H9 (cell line): Measurements from ENCODE around the gene RAB11FIP4. TPM values are rescaled to one million over a fixed set of nuclear protein-coding genes. Genes with fewer than 3 reads are reported as not detected.

Experiments used
- DNase-seq: peaks from one replicate; pipeline ENCODE4 v3.0.0-alpha.2; 2017
- H2AFZ ChIP-seq: one replicate; pipeline ENCODE4 v1.6.1; 2013; ENCODE audit warnings: mild to moderate bottlenecking, low read length, control low read depth, moderate library complexity
- H2AK5ac ChIP-seq: 2 replicates; pipeline ENCODE4 v1.6.1; 2013; ENCODE audit warnings: low read length, control low read depth, mixed read lengths; ENCODE audit not compliant: insufficient read length
- H2BK120ac ChIP-seq: one replicate; pipeline ENCODE4 v1.6.1; 2013; ENCODE audit warnings: low read depth, mild to moderate bottlenecking, low read length, control low read depth, inconsistent platforms; ENCODE audit not compliant: poor library complexity, severe bottlenecking
- H2BK12ac ChIP-seq: 2 replicates; pipeline ENCODE4 v1.6.1; 2013; ENCODE audit warnings: low read length, control low read depth, mixed read lengths, low read depth; ENCODE audit not compliant: insufficient read length
- H2BK15ac ChIP-seq: 2 replicates; pipeline ENCODE4 v1.6.1; 2013; ENCODE audit warnings: low read depth, low read length, control low read depth
- H2BK20ac ChIP-seq: one replicate; pipeline ENCODE4 v1.6.1; 2013; ENCODE audit warnings: low read depth, mild to moderate bottlenecking, low read length, control low read depth, inconsistent platforms; ENCODE audit not compliant: poor library complexity, severe bottlenecking
- H2BK5ac ChIP-seq: 2 replicates; pipeline ENCODE4 v1.6.1; 2013; ENCODE audit warnings: low read length, control low read depth, mixed read lengths; ENCODE audit not compliant: insufficient read length
- H3K14ac ChIP-seq: 2 replicates; pipeline ENCODE4 v1.6.1; 2013; ENCODE audit warnings: low read length, control low read depth; ENCODE audit not compliant: insufficient read depth
- H3K18ac ChIP-seq: 2 replicates; pipeline ENCODE4 v1.6.1; 2013; ENCODE audit warnings: low read depth, mild to moderate bottlenecking, mixed read lengths, low read length, control low read depth; ENCODE audit not compliant: insufficient read length
- H3K23ac ChIP-seq: 2 replicates; pipeline ENCODE4 v1.6.1; 2013; ENCODE audit warnings: low read length, control low read depth, mixed read lengths, low read depth; ENCODE audit not compliant: insufficient read length
- H3K23me2 ChIP-seq: 2 replicates; pipeline ENCODE4 v1.6.1; 2013; ENCODE audit warnings: low read depth, mild to moderate bottlenecking, mixed read lengths, low read length, control low read depth; ENCODE audit not compliant: insufficient read length, poor library complexity, severe bottlenecking
- H3K27ac ChIP-seq: 2 replicates; pipeline ENCODE4 v1.5.1; 2013; ENCODE audit warnings: low read length, control low read depth, mixed read lengths, low read depth; ENCODE audit not compliant: insufficient read length
- H3K27me3 ChIP-seq: 2 replicates; pipeline ENCODE4 v1.6.1; 2013; ENCODE audit warnings: low read length, control low read depth, inconsistent platforms; ENCODE audit not compliant: insufficient read depth
- H3K4ac ChIP-seq: 2 replicates; pipeline ENCODE4 v1.6.1; 2013; ENCODE audit warnings: low read depth, mild to moderate bottlenecking, control low read depth, inconsistent platforms, low read length, moderate library complexity
- H3K4me1 ChIP-seq: 2 replicates; pipeline ENCODE4 v1.6.1; 2013; ENCODE audit warnings: low read length, control low read depth, inconsistent platforms; ENCODE audit not compliant: insufficient read depth
- H3K4me2 ChIP-seq: 2 replicates; pipeline ENCODE4 v1.6.1; 2013; ENCODE audit warnings: low read length, control low read depth, mixed read lengths; ENCODE audit not compliant: insufficient read length, insufficient read depth
- H3K56ac ChIP-seq: 2 replicates; pipeline ENCODE4 v1.6.1; 2013; ENCODE audit warnings: low read depth, mild to moderate bottlenecking, mixed read lengths, low read length, control low read depth; ENCODE audit not compliant: insufficient read length
- H3K79me1 ChIP-seq: 2 replicates; pipeline ENCODE4 v1.6.1; 2013; ENCODE audit warnings: low read depth, mild to moderate bottlenecking, moderate library complexity, low read length, control low read depth, inconsistent platforms; ENCODE audit not compliant: insufficient read depth, poor library complexity, severe bottlenecking
- H3K79me2 ChIP-seq: 2 replicates; pipeline ENCODE4 v1.6.1; 2013; ENCODE audit warnings: low read length, control low read depth, inconsistent platforms; ENCODE audit not compliant: insufficient read depth
- H3K9ac ChIP-seq: 2 replicates; pipeline ENCODE4 v1.6.1; 2013; ENCODE audit warnings: low read length, control low read depth, mixed read lengths; ENCODE audit not compliant: insufficient read length; ENCODE audit errors: extremely low read depth
- H3K9me3 ChIP-seq: one replicate; pipeline ENCODE4 v1.6.1; 2013; ENCODE audit warnings: low read depth, low read length, inconsistent platforms; ENCODE audit not compliant: control insufficient read depth
- H3T11ph ChIP-seq: one replicate; pipeline ENCODE4 v1.6.1; 2013; ENCODE audit warnings: mild to moderate bottlenecking, low read length, control low read depth, inconsistent platforms
- H4K20me1 ChIP-seq: one replicate; pipeline ENCODE4 v1.6.1; 2013; ENCODE audit not compliant: control insufficient read depth, insufficient read length, insufficient read depth
- H4K5ac ChIP-seq: 2 replicates; pipeline ENCODE4 v1.6.1; 2013; ENCODE audit warnings: low read depth, mild to moderate bottlenecking, mixed read lengths, low read length, control low read depth; ENCODE audit not compliant: insufficient read length
- H4K8ac ChIP-seq: replicated peaks from 2 replicates; pipeline ENCODE4 v1.6.1; 2013; ENCODE audit warnings: low read length, control low read depth, mixed read lengths, low read depth; ENCODE audit not compliant: insufficient read length
- H4K91ac ChIP-seq: 2 replicates; pipeline ENCODE4 v1.6.1; 2013; ENCODE audit warnings: low read depth, mild to moderate bottlenecking, moderate library complexity, mixed read lengths, low read length, control low read depth; ENCODE audit not compliant: insufficient read length
- H3K27ac Mint-ChIP-seq, 3 experiments: 2 replicates in 2 of 3; 3 replicates in 1 of 3; pipeline ENCODE4 v1.8.0; 2020 to 2021; ENCODE audit warnings: mixed read lengths in 3 of 3, mild to moderate bottlenecking in 1 of 3, moderate library complexity in 1 of 3
- H3K27me3 Mint-ChIP-seq: 2 replicates; pipeline ENCODE4 v1.8.0; 2021; ENCODE audit warnings: low read depth, mild to moderate bottlenecking, moderate library complexity, mixed read lengths
- H3K36me3 Mint-ChIP-seq, 3 experiments: 2 replicates in 2 of 3; 3 replicates in 1 of 3; pipeline ENCODE4 v1.8.0; 2020 to 2021; ENCODE audit warnings: low read depth in 3 of 3, mixed read lengths in 3 of 3; ENCODE audit not compliant: insufficient read depth in 1 of 3
- H3K4me1 Mint-ChIP-seq, 2 experiments: 2 replicates each; pipeline ENCODE4 v1.8.0; 2020; ENCODE audit warnings: mixed read lengths in 2 of 2
- H3K4me3 Mint-ChIP-seq, 2 experiments: 2 replicates in 1 of 2; 3 replicates in 1 of 2; pipeline ENCODE4 v1.8.0; 2020 to 2021; ENCODE audit warnings: mild to moderate bottlenecking in 2 of 2, mixed read lengths in 2 of 2, moderate library complexity in 1 of 2
- H3K9me3 Mint-ChIP-seq, 2 experiments: 2 replicates in 1 of 2; 3 replicates in 1 of 2; pipeline ENCODE4 v1.8.0; 2020; ENCODE audit warnings: mild to moderate bottlenecking in 2 of 2, mixed read lengths in 2 of 2, moderate library complexity in 1 of 2
- WGBS: extraction: QIAGEN DNeasy Blood & Tissue Kit; methylation state at CpG from one replicate; pipeline ENCODE4 v1.1.7; 2013; ENCODE audit warnings: missing lambda C conversion rate, low lambda C conversion rate, mixed read lengths; ENCODE audit not compliant: insufficient read length; ENCODE audit errors: extremely low coverage; 5-methylcytosine and 5-hydroxymethylcytosine counted together
- total RNA-seq: library from RNA; stranded (reverse); gene quantifications from 2 replicates; pipeline ENCODE4 v1.2.1, GENCODE V29; 2021
- TF ChIP-seq, protein P1 (sequence below): fragments of 200-600 bp; sonication (generic); conservative IDR thresholded peaks from 3 replicates; pipeline ENCODE4 v1.8.0; 2021; ENCODE audit warnings: antibody characterized with exemption, mild to moderate bottlenecking

Gene RAB11FIP4
- total RNA-seq, 1 experiment from 2014 or later: 25.7 TPM

DNA sequence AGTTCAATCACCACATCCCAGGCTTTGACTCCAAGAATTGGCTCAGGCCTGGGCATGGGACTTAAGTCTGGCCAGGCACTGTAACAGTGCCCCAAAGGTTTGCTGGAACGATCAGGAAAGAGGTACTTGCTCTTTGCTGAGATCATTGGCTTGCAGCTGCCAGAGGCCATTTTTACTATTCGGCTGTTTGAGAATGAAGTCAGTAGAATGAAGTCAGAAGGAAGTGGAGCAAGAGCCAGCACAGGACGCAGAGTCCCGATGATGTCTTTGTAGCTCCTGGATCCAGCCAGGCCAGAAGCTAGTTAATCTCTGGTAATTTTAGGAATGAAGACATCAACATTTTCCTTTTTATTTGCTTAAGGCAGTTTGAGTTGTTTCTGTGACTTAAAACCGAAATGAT, 195.5 kb downstream of the RAB11FIP4 start:
- Histone ChIP-seq H3K79me2 (no peaks in the 10 kb centered on the region), H3K27ac (no peak overlapping the region), H3K4me1 (no peaks in the 10 kb centered on the region), H4K8ac (no peak overlapping the region), H2AK5ac (no peak overlapping the region), H2BK5ac (no peak overlapping the region), H4K91ac (no peak overlapping the region), H3K9me3 (no peaks in the 10 kb centered on the region), H2AFZ (no peak overlapping the region), H2BK12ac (no peak overlapping the region), H2BK20ac (no peak overlapping the region), H3K4ac (no peak overlapping the region), H3T11ph (no peak overlapping the region), H3K79me1 (no peaks in the 10 kb centered on the region), H4K5ac (no peak overlapping the region), H3K4me2 (no peak overlapping the region), H2BK15ac (no peak overlapping the region), H3K56ac (no peak overlapping the region), H3K23me2 (no peaks in the 10 kb centered on the region), H3K27me3 (no peaks in the 10 kb centered on the region), H4K20me1 (no peaks in the 10 kb centered on the region), H3K9ac (no peak overlapping the region), H3K18ac (no peak overlapping the region), H3K14ac (no peak overlapping the region), H2BK120ac (no peak overlapping the region), H3K23ac (no peak overlapping the region)
- Mint-ChIP-seq H3K36me3 (no peaks in the 10 kb centered on the region), H3K9me3 (no peaks in the 10 kb centered on the region), H3K27ac (no peak overlapping the region), H3K4me1 (no peaks in the 10 kb centered on the region), H3K4me3 (no peak overlapping the region), H3K27me3 (no peaks in the 10 kb centered on the region)
- WGBS: no CpG with 5 or more reads among the region's 5 CpGs
- DNase-seq: no peak
- TF ChIP-seq, protein P1, sequence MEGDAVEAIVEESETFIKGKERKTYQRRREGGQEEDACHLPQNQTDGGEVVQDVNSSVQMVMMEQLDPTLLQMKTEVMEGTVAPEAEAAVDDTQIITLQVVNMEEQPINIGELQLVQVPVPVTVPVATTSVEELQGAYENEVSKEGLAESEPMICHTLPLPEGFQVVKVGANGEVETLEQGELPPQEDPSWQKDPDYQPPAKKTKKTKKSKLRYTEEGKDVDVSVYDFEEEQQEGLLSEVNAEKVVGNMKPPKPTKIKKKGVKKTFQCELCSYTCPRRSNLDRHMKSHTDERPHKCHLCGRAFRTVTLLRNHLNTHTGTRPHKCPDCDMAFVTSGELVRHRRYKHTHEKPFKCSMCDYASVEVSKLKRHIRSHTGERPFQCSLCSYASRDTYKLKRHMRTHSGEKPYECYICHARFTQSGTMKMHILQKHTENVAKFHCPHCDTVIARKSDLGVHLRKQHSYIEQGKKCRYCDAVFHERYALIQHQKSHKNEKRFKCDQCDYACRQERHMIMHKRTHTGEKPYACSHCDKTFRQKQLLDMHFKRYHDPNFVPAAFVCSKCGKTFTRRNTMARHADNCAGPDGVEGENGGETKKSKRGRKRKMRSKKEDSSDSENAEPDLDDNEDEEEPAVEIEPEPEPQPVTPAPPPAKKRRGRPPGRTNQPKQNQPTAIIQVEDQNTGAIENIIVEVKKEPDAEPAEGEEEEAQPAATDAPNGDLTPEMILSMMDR: no peak
